Measurements from ENCODE around the gene ZSCAN5B.
"Not testable (repeated sequence)": the region's sequence is repeated elsewhere in the genome, so short reads cannot be mapped to it uniquely, and the experiment has no call there.

The ZSCAN5B gene, protein sequence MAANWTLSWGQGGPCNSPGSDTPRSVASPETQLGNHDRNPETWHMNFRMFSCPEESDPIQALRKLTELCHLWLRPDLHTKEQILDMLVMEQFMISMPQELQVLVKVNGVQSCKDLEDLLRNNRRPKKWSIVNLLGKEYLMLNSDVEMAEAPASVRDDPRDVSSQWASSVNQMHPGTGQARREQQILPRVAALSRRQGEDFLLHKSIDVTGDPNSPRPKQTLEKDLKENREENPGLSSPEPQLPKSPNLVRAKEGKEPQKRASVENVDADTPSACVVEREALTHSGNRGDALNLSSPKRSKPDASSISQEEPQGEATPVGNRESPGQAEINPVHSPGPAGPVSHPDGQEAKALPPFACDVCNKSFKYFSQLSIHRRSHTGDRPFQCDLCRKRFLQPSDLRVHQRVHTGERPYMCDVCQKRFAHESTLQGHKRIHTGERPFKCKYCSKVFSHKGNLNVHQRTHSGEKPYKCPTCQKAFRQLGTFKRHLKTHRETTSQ

DNA sequence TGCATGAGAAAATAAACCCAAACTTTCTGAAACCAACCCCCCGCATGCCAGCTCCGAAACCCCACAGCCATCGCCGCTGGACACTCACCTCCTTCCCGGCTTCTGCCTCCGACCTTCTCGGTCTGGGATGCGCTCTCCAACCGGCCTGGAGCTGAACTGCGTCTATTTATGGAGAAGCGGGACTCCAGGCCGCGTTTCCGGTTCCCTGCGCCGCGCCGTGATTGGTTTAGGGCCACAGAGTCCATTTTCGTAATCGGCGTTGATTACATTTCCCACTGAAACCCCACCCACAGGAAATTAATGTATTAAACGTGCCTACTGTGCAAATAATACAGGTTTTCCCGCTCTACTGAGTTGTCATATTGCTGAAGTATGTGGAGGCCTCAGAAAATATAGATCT is at the start of gene ZSCAN5B:
TSS of gene ZSCAN5B (minus strand) at position 138 of the 400 bp plus-strand sequence. CDS start 4,731 bp downstream, outside the sequence.
- DNase-seq, result not testable (repeated sequence)

DNA sequence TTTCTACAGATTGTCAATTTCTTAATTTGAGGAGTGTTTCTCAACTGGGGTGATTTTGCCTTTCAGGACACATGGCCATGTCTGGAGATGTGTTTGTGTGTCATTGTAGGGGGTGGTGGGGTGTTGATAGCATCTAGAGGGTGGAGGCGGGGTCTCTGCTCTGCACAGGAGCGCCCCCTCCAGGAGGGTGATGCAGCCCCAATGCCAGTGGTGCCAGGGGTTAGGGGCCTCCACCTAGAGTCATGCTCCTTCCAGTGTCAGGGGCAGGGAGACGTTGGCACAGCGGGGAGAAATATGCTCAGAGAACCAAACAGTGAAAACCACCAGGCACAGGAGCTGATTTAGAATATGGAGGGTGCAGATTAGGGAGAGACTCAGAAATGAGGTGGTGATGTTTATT is 48.2 kb upstream of the ZSCAN5B start:
- not testable (repeated sequence) for DNase-seq

DNA sequence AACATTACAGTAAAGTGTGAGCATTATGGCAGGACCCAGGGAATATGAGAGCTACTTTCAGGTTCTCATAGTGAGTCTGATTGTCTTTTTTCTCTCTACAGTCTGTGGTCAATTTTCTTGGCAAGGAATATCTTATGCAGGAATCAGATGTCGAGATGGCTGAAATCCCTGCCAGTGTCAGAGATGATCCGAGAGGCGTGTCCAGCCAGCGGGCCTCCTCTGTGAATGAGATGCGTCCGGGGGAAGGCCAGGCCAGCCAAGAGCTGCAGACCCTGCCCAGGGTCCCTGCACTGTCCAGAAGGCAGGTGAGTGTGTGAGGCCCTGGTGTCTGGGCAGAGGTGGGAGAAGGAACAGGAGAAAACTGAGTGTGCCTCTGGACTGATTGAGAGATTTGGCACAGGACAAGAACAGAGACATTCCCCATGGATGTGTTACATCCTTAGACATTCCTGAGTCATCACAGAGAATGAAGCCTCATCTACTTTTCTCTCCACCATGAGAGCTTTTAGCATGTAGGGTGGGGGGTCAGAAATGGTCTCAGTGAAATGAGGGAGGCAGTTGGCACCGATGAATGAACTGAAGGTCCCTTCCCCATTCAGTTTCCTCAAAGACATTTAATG is 47.6 kb upstream of the ZSCAN5B start:
- no peak for DNase-seq

GRCh38 chr19:56223481-56223880 is 25.9 kb upstream of the ZSCAN5B start:
- no peak for DNase-seq

GRCh38 chr19:56222901-56223300 is 25.3 kb upstream of the ZSCAN5B start:
- DNase-seq, result no peak

GRCh38 chr19:56221851-56222250 is 24.3 kb upstream of the ZSCAN5B start:
- no peak for DNase-seq

- not testable (repeated sequence) for DNase-seq
Measured at GRCh38 chr19:56221442-56221841, 23.9 kb upstream of the ZSCAN5B start.

GRCh38 chr19:56218961-56219360 is 21.4 kb upstream of the ZSCAN5B start:
- no peak for DNase-seq

- DNase-seq, result no peak
Measured at GRCh38 chr19:56217039-56217949, 19.7 kb upstream of the ZSCAN5B start.

GRCh38 chr19:56211718-56212117 is 14.1 kb upstream of the ZSCAN5B start:
- no peak for DNase-seq

DNA sequence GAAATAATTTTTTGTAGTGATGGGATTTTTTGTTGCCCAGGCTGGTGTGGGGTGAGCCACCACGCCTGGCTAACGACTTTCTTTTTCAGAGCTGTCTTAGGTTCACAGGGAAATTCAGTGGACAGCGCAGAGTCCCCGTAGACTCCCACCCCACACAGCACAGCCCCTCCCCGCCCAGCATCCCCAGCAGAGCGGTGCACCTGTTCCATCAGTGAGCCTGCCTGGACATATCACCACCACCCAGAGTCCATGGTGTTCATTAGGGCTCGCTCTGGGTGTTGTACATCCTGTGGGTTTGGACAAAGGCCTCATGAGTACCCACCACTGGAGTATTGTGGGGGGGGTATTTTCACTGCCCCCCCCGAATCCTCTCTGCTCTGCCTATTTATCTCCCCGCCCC is 12.5 kb upstream of the ZSCAN5B start:
- not testable (repeated sequence) for DNase-seq

- DNase-seq, result no peak
Measured at GRCh38 chr19:56209091-56209490, 11.5 kb upstream of the ZSCAN5B start.

DNA sequence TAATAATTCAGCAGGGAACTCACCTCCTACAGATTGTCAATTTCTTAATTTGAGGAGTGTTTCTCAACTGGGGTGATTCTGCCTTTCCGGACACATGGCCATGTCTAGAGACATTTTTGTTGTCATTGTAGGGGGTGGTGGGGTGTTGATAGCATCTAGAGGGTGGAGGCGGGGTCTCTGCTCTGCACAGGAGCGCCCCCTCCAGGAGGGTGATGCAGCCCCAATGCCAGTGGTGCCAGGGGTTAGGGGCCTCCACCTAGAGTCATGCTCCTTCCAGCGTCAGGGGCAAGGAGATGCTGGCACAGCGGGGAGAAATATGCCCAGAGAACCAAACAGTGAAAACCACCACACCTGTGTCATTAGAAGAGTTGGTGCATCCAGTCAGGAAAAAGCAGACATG is 10.0 kb upstream of the ZSCAN5B start:
- DNase-seq, result not testable (repeated sequence)

GRCh38 chr19:56201973-56202372 is 4.4 kb upstream of the ZSCAN5B start, which contains the start of gene ZSCAN5C:
ZSCAN5C (plus strand) TSS chr19:56202273; CDS start chr19:56205914, 3,641 bp downstream.
- DNase-seq, result no peak

DNA sequence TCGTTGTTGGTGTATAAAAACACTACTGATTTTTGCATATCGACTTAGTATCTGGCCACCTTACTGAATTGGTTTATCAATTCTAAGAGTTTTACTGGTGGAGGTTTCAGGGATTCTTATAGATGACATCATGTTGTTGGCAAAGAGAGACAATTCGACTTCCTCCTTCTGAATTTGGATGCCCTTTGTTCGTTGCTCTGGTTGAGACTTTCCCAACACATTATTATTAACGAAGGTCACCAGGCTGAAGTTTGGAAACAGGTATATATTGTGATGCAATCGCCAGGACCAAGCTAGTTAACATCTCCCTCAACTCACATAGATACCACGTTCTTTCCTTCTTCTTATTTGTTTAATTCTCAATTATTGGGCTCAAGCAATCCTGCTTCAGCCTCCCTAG is 2.1 kb upstream of the ZSCAN5B start:
- DNase-seq, result no peak

GRCh38 chr19:56193981-56194640 is 3.5 kb downstream of the ZSCAN5B start:
- DNase-seq, result no peak

- no peak for DNase-seq
Measured at GRCh38 chr19:56191711-56192110, 5.9 kb downstream of the ZSCAN5B start.

GRCh38 chr19:56191115-56191514 is 6.5 kb downstream of the ZSCAN5B start:
- no peak for DNase-seq

DNA sequence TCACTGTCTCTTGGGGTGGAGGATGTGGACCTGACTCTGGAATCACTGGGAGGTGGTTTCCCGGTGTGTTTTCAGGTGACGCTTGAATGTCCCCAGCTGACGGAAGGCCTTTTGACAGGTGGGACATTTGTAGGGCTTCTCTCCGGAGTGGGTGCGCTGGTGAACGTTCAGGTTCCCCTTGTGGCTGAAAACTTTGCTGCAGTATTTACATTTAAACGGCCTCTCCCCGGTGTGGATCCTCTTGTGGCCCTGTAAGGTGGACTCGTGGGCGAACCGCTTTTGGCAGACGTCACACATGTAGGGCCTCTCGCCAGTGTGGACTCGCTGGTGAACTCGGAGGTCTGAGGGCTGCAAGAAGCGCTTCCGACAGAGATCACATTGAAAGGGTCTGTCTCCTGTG is 7.8 kb downstream of the ZSCAN5B start:
- DNase-seq, result no peak

- no peak for DNase-seq
Measured at GRCh38 chr19:56177564-56178243, 19.9 kb downstream of the ZSCAN5B start.

- DNase-seq, result no peak
Measured at GRCh38 chr19:56176881-56177280, 20.7 kb downstream of the ZSCAN5B start.

DNA sequence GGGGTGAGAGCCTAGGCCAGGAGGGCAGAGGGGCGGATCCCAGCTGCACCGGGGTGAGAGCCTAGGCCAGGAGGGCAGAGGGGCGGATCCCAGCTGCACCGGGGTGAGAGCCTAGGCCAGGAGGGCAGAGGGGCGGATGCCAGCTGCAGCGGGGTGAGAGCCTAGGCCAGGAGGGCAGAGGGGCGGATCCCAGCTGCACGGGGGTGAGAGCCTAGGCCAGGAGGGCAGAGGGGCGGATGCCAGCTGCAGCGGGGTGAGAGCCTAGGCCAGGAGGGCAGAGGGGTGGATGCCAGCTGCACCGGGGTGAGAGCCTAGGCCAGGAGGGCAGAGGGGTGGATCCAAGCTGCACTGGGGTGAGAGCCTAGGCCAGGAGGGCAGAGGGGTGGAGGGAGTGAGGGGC is 21.3 kb downstream of the ZSCAN5B start:
- DNase-seq, result not testable (repeated sequence)
